SIG-M5 treated with dmso at 0.1 percent for 504 hours (cell line): ENCODE results near the gene CCDC88C.

ENCODE experiments used
- DNase-seq: peaks from one replicate; lab custom pipeline; 2025; ENCODE audit not compliant: unreplicated experiment; lab: John Stamatoyannopoulos, UW

CCDC88C gene

GRCh38 chr14:91348845-91349465 lies 68.7 kb downstream of the CCDC88C start:
- DNase-seq, result no peak

GRCh38 chr14:91346838-91347173 lies 70.8 kb downstream of the CCDC88C start:
- DNase-seq, result no peak

- DNase-seq, result no peak
Observed at GRCh38 chr14:91344096-91344495, 73.5 kb downstream of the CCDC88C start.

GRCh38 chr14:91343051-91343450 lies 74.6 kb downstream of the CCDC88C start:
- DNase-seq, result no peak

GRCh38 chr14:91342206-91342760 lies 75.3 kb downstream of the CCDC88C start:
- DNase-seq, result no peak

GRCh38 chr14:91341751-91342154 lies 75.9 kb downstream of the CCDC88C start:
- no peak for DNase-seq

- DNase-seq, result no peak
Observed at GRCh38 chr14:91341334-91341733, 76.3 kb downstream of the CCDC88C start.

- DNase-seq, result no peak
Observed at GRCh38 chr14:91339671-91340369, 77.8 kb downstream of the CCDC88C start.

GRCh38 chr14:91339076-91339475 lies 78.5 kb downstream of the CCDC88C start:
- no peak for DNase-seq

- DNase-seq, result no peak
Observed at GRCh38 chr14:91338379-91338778, 79.2 kb downstream of the CCDC88C start.

- no peak for DNase-seq
Observed at GRCh38 chr14:91337699-91338335, 79.8 kb downstream of the CCDC88C start.

- no peak for DNase-seq
Observed at GRCh38 chr14:91336093-91336450, 81.5 kb downstream of the CCDC88C start.

GRCh38 chr14:91335191-91336092 lies 82.2 kb downstream of the CCDC88C start:
- DNase-seq, result no peak

- no peak for DNase-seq
Observed at GRCh38 chr14:91333650-91334039, 84.0 kb downstream of the CCDC88C start.

GRCh38 chr14:91332986-91333649 lies 84.5 kb downstream of the CCDC88C start:
- DNase-seq, result no peak

- DNase-seq, result no peak
Observed at GRCh38 chr14:91332171-91332985, 85.2 kb downstream of the CCDC88C start.

- DNase-seq, result no peak
Observed at GRCh38 chr14:91331721-91332120, 85.9 kb downstream of the CCDC88C start.

- no peak for DNase-seq
Observed at GRCh38 chr14:91330856-91331255, 86.8 kb downstream of the CCDC88C start.

- DNase-seq, result no peak
Observed at GRCh38 chr14:91330096-91330696, 87.4 kb downstream of the CCDC88C start.
